GM19452 (cell line): Measurements from ENCODE around the gene VPS13A.
A peak's percentile ranks its signal among the peaks of the same experiment; 100 is the strongest.
"Not testable (repeated sequence)": the region's sequence is repeated elsewhere in the genome, so short reads cannot be mapped to it uniquely, and the experiment has no call there.

Source experiments
- ATAC-seq: cut with Tn5 transposase; IDR thresholded peaks from one replicate; pipeline ENCODE4 v1.9.1; 2021; ENCODE audit not compliant: unreplicated experiment

Gene VPS13A

DNA sequence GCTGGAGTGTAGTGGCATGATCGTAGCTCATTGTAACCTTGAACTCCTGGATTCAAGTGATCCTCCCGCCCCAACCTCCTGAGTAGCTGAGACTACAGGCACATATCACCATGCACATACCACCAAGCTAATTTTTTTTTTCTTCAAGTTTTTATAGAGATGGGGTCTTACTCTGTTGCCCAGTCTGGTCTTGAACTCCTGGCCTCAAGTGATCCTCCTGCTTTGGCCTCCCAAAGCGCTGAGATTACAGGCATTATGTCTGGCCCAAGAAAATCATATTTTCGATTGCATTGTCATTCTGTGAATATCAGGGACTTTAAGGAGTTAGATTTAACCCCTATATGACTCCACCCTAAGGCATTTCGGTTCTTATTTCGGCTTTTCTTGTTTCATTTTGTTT is 116.6 kb downstream of the VPS13A start:
- ATAC-seq: no peak

DNA sequence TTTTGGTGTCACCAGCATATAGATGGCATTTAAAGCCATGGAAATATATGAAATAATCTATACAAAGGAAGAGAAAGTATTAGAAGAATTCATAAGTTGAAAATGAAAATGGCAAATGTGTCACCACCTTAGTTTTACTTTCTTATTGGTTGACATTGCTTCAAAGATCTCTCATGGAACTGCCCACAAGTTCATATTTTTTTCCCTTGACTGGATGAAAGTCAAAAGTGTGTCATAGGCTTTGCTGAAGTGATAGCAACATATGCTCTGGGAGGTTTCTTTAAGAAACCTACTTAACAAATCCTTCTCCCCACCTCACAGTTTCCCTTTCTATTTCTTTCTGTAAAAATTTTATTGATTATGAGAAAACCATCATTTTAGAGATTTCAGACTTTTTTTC is 127.2 kb downstream of the VPS13A start:
- ATAC-seq: peak; percentile 83

- ATAC-seq: no peak
Measured at GRCh38 chr9:77305622-77306400, 128.5 kb downstream of the VPS13A start.

DNA sequence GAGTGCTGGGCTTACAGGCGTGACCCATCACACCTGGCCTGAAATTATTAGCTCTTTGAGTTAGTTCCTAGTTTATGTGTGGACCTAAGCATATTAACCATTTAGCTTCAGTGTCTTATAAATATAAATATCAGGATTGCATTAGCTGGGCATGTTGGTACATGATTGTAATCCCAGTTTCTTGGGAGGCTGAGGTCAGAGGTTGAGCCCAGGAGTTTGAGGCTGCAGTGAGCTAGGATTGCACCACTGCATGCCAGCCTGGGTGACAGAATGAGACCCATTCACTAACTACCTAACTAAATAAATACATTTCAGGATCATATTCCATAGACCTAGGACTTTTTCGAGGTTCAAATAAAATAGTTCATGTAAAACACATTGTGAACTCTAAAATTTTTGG is 129.8 kb downstream of the VPS13A start:
- ATAC-seq: no peak

GRCh38 chr9:77316058-77316457 is 138.7 kb downstream of the VPS13A start:
- no peak for ATAC-seq

DNA sequence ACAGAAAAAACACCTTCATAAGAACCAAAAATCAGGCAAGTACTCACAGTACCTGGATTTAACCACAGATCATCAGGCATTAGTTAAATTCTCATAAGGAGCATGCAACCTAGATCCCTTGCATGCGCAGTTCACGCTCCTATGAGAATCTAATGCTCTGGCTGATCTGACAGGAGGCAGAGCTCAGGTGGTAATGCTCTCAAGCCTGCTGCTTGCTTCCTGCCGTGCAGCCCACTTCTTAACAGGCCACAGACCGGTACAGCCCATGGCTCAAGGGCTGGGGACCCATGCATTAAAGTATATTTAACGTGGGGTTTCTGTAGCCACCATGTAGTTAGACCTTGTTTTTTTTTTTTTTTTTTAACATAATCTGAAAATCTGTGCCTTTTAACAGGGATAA is 147.7 kb downstream of the VPS13A start:
- ATAC-seq: no peak

DNA sequence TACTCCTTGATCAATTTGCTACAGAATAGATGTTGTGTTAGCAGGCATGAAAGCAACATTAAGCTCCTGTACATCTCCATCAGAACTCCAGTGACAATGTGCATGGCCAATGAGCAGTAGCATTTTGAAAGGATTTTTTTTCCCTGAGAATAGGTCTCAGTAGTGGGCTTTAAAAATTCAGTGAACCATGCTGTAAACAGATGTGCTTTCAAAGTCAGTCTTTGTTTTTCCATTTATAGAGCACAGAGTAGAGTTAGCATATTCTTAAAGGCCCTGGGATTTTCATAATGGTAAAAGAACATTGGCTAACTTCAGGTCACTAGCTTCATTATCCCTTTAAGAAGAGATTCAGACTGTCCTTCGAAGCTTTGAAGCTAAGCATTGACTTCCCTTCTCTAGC is 150.8 kb downstream of the VPS13A start:
- ATAC-seq: no peak

GRCh38 chr9:77370064-77370463 is 192.7 kb downstream of the VPS13A start:
- no peak for ATAC-seq

- ATAC-seq: no peak
Measured at GRCh38 chr9:77374266-77374665, 196.9 kb downstream of the VPS13A start.

GRCh38 chr9:77375956-77376532 is 198.7 kb downstream of the VPS13A start:
- no peak for ATAC-seq

DNA sequence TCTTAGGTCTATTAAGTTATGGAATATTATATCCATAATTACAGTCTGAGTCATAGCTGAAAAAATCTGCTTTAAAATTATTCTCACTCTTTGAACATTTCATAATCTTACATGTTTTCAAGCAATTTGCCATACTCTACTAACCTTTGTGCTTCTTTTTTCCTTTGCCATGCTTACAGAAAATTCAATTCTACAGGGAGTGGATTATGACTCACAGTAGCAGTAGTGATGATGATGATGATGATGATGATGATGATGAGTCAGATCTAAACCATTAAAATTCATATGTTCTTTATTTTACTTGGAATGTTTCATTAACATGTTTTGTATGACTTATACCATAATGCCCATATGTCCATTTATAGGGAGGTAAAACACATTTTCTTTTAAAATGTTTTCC is 207.1 kb downstream of the VPS13A start:
- no peak for ATAC-seq

DNA sequence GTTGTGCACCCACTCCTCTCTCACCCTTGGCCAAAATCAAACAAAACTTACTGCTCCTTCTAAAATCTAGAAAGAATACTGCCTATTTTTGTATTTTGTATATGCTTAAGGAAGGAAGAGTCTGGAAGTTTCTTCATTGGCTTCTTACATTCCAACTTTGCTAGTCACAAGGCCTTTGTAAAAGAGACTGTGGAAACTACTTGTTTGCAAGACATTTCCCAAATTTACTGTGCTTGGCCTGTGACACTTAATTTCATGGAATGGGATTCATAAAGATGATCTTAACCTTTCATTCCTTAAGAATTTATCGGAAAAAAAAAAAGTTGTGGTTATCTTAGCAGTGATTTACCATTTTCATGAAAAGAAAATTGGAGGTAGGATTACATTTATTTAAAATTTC is 208.9 kb downstream of the VPS13A start:
- ATAC-seq: no peak

GRCh38 chr9:77391834-77392233 is 214.5 kb downstream of the VPS13A start:
- ATAC-seq: no peak

- no peak for ATAC-seq
Measured at GRCh38 chr9:77392328-77392727, 215.0 kb downstream of the VPS13A start.

DNA sequence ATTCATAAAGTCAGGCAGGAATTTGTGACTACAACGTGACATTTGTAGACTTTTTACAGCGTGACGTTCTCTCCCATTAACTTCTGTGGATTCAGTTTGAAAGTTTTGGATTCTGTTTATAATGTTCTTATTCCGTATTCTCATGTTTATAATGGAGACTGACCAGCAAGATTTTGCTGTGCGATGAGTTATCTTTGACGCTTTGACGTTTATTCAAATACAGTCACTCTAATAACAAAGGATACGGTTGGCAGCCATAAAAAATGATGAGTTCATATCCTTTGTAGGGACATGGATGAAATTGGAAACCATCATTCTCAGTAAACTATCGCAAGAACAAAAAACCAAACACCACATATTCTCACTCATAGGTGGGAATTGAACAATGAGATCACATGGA is 221.2 kb downstream of the VPS13A start:
- ATAC-seq: not testable (repeated sequence)

DNA sequence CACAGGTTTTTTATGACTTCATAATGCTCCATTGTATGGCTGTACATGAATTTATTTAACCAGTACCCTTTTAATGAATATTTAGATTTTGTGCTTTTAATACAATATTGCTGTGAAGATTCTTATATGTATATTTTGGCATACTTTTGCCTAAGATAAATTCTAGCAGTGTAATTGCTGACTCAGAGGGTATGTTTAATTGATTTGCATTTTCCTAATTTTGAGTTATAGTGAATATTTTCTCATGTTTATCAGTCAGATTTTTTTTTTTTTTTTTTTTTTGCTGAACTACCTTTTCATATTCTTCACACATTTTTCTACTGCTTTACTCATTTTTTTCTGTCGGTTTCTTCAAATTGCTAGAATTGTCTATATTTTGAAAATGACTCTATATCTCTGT is 222.6 kb downstream of the VPS13A start:
- ATAC-seq: no peak

DNA sequence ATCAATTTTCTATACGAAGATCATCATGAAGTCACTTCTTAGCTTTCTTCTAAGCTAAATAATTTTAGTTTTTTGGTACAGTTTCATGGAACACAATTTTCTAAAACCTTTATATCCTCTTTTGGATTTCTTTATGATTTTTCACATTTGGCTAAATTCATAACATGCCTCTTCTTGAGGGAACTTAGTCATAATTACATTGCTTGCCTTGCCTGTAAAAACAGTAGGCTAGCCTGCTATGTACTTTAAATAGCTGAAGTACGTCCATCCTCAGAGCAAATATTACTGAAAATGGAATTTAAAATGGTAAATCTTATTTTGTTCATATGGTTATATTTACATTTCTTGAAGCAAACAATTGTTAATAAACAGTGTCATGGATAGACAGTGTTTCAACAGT is 225.0 kb downstream of the VPS13A start:
- no peak for ATAC-seq

- no peak for ATAC-seq
Measured at GRCh38 chr9:77403239-77403638, 225.9 kb downstream of the VPS13A start.

GRCh38 chr9:77408521-77408920 is 231.2 kb downstream of the VPS13A start:
- not testable (repeated sequence) for ATAC-seq

DNA sequence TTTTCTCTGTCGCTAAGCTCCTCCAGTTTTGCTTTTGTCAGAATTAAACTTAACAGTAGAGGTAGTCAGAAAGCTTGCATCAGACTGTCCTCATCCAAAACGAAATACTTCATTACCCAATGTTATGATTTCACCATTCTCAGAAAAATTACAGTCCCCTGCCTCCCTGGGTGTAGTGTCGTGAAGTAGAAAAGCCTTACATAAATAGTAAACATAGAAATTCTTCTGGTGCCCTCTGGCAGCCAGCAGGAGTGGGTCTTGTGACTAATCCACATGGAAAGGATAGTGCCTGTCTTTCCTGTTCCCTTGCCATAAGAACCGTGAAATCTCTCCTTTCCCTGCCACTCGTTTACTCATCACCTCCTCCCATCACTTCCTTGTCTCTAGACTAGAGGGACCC is 240.2 kb downstream of the VPS13A start:
- ATAC-seq: no peak

- ATAC-seq: no peak
Measured at GRCh38 chr9:77418226-77418625, 240.9 kb downstream of the VPS13A start.

GRCh38 chr9:77420641-77421040 is 243.3 kb downstream of the VPS13A start:
- no peak for ATAC-seq
